Hematopoietic multipotent progenitor cell treated with erythropoietin and hydrocortisone succinate and interleukin-3 and kit ligand, for 6 days (in vitro differentiated cells): ENCODE measurements around the gene APOBEC3B.
"Not testable (repeated sequence)": the region's sequence is repeated elsewhere in the genome, so short reads cannot be mapped to it uniquely, and the experiment has no call there.

ENCODE experiments used
- DNase-seq: peaks from one replicate; pipeline ENCODE4 v3.0.0-alpha.2; 2015

The APOBEC3B gene

DNA sequence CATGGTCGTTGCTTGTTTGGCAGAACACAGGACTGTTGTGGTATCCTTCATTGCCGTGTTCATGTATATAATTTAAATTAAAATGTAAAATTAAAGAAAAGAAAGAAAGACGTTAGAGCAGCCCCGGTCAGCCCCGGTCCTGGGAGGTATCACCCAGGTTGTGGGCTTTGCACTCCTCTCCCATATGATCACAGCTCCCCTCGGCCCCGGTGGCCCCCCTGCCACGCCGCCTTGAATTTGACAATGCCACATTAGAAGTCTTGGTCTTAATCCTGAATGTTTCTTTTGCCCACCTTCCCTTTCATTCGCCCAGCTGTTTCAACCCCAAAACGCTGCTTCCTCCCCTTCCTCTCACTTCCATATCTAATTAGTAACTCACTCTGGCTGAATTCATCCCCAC lies 13.3 kb upstream of the APOBEC3B start:
- DNase-seq: no peak

DNA sequence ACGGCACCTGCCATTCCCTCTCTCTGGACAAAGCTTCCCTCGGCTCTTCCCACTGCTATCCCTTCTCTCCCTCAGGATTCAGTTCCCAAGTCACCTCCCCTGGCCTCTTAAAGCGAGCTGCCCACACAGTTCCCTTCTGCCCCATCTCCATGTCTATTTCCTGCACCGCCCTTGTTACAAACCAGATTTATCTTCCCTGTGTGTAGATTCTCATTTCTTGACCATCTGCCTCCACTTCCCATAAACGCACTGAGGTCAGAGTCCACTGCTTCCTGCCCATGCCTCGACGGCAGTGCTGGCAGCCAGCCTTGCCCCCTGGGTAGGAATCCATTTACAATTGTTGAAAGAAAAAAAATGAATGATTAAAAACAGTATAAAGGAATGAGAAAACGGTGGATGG lies 11.6 kb upstream of the APOBEC3B start:
- no peak for DNase-seq

DNA sequence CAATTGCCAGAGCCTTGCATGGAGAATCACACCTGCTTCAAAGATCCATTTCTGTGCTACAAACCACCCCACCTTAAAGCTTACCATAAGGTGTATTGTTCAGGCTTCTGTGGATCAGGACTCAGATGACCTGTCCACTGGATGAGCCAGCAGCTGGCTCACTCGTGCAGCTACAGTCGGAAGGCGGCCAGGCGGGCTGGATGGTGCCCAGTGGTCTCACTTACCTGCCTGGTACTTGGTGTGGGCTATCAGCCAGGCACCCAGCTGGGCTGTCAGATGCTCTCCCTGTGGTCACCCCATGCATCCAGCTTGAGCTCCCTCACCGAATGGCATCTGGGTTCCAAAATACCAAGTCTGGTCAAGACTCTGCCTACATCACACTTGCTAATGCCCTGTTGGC lies 10.9 kb upstream of the APOBEC3B start:
- no peak for DNase-seq

DNA sequence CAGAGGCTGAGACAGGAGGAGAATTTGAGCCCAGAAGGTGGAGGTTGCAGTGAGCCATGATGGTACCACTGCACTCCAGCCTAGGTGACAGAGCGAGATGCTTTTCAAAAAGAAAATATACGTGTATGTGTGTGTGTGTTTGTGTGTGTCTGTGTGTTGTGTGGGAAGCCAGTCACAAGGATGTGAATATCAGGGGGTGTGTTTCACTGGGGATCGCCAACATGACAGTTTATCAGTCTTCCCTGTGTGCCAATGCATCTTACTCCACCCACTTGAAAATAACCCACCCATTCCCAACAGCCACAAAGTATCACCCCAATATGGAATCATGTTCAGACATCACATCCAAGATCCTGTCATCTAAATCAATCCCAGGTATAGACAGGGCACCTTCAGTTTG lies 10.4 kb upstream of the APOBEC3B start:
- no peak for DNase-seq

DNA sequence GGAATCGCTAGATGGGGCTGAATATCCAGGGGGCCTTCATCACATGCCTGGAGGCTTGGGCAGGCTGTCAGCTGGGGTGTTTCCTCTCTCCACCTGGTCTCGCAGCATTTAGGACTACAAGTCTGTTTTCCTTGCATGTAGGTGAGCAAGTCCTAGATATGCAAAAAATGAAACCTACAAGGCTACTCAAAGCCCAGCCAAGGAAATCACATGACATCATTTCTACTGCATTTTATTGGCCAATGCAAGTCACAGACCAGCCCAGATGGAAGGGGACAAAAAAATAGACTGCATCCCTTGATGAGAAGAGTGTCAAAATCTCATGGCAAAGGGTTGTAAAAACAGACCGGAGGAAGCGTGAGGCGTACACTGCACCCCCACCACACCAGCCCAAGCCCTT lies 9.6 kb upstream of the APOBEC3B start:
- DNase-seq: no peak

DNA sequence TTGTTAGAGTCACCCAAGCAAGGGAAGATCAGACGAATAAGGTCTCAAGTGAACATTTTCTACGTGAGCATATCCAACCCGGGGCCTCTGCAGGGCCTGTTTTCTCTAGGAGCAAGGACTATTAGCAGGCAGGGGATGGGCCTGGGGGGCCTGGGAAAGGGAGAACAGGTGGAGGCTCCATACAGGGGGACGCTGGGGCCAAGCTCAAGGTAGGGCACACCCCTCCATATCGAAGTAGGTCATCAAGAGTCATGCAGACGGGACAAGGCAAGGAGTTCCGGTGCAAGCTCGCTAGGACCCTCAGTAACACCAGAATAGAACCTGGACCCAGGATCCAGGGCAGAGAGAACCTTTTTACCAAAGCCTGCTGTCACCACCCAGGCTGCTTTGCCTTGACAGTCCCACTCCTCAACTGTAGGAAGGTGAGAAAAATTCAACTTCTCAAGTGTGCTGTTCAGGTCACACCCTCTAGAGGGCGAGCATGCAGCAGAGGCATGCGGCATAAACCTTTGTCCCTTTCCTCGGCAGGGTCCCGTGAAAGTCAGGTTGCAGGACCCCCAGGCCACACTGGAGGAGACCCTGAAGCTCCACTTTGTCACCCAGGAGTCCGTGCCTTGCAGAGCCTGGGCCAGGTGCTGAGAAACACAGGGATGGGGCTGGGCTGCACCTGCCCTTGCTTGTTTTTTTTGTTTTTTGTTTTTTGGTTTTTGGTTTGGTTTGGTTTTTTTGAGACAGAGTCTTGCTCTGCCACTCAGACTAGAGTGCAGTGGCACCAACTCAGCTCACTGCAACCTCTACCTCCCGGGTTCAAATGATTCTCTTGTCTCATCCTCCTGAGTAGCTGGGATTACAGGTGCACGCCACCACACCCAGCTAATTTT lies 8.6 kb upstream of the APOBEC3B start:
- peak; percentile 72 for DNase-seq

DNA sequence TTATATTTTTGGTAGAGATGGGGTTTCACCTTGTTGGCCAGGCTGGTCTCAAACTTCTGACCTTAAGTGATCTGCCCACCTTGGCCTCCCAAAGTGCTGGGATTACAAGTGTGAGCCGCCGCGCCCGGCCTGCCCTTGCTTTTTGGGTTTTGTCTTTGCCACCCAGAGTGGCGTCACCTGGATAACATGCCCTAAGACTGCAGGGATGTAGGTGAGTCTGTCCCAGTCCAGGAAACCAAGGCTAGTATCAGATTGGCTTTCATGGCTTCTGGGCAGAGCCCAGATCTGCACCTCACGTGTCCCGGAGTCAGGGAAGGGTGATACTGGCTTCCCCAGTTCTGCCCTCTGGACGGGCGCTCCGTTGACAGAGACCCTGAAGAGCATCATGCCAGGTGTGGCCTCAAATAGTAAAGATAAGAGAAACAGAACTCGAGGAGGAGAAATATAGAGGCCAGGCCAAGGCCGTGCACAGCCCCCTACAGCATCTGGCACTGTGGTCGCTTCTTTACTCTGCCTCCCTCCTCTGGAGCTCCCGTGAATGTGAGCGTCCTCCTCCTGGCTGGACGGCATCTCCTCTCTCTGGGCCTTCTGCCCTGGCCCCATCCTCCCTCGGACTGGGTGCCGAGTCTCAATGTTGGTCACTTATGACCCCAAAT lies 7.8 kb upstream of the APOBEC3B start:
- no peak for DNase-seq

DNA sequence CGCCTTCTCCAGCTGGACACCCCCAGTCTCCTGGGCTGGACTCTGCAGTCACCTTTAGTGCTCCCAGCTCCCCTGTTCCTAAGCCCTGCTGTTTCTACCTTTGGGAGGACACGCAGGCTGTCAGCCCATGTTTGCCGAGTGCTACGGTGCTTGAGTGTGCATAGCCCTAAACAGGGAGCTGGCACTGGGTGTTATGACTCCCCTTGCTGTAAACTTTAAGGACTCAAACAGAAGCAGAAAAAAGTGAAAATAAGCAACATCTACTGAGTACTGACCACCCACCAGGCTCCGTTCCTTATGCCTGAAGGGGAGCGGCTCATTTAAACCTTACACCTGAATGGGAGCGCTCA lies 7.3 kb upstream of the APOBEC3B start:
- DNase-seq: no peak

DNA sequence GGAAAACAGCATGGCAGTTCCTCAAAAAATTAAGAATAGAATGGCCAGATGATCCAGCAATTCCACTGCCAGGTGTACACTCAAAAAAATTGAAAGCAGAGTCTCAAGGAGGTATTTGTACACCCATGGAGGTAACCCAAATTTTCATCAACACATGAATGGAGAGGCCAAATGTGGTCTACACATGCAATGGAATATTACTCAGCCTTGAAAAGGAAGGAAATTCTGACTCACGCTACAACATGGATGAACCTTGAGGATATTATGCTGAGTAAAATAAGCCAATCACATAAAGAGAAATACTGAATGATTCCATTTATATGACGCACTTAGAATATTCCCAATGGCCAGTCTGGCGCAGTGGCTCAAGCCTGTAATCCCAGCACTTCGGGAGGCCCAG lies 4.9 kb upstream of the APOBEC3B start:
- not testable (repeated sequence) for DNase-seq

DNA sequence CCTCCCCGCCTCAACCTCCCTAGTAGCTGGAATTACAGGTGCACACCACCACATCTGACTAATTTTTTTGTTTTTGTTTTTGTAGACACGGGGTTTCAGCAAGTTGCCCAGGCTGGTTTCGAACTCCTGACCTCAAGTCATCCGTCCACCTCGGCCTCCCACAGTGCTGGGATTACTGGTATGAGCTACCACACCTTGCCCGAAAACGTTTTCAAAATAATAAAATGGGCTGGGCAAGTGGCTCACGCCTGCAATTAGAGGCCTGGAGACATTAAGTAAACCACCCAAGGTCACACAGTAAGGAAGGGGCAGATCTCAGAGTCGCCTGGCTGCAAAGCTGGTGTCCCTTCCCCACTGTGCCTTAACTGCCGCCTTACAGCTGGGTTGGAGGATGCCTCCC lies 1.6 kb upstream of the APOBEC3B start:
- DNase-seq: not testable (repeated sequence)

DNA sequence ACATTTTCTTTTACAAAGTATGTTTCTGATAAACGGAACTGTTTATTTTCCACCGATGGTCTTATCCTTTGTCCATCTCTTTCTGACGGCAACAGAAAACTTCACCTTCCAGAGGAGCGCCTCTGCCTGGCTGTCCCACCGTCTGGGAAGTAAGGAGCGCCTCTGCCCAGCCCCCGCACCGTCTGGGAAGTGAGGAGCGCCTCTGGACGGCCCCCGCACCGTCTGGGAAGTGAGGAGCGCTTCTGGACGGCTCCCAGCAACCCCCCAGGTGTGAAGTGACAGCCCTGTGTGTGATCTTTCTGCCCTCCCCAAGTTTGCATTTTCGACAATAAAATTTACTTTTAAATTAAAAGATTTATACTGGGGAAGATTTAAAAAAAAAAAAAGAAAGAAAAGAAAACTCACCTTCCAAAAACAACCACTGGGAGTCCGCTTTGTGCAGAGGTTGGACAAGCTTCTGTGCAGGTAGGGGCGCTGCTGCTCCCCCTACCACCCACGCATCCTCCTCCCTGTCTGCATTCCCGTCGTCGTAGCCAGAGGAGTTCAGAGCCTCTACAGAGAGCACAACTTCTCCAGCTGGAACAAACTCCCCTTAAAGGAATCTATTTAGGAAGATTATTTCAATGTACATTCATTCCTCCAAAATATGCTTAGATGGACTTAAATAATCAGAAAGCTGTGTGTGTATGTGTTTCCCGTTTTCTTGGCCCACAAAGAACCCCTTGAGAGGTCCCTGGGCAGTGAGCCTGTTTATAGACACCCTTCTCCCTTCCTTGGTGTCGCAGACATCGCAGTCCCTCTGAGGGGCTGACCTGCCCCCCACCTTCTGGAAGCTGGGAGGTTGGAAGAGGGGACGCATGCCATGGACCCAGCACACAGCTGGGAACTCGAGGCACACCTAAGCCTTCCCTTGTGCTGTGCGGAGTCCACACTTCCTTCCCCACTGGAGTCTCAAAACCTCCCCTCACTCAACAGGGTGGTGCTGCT lies 849 bp upstream of the APOBEC3B start:
- peak; percentile 48 for DNase-seq

DNA sequence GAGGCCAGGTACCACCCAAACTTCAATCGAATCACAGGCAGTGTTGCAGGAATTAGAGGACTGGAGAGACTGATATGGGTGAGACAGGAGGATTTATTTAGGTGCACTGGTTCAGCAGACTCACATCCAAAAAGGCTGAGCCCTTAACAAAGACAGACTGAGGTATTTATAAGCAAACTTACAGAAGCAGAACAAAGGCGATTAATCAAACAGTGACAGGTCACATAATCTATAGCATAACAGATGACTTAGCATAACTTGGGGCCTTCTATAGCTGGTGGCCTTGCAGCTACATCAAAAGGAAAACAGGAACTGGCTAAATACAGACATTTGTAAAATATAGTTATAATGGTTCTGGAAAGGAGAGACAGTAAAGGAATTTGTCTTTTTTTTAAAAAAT lies 2.1 kb downstream of the APOBEC3B start:
- DNase-seq: peak; percentile 58

DNA sequence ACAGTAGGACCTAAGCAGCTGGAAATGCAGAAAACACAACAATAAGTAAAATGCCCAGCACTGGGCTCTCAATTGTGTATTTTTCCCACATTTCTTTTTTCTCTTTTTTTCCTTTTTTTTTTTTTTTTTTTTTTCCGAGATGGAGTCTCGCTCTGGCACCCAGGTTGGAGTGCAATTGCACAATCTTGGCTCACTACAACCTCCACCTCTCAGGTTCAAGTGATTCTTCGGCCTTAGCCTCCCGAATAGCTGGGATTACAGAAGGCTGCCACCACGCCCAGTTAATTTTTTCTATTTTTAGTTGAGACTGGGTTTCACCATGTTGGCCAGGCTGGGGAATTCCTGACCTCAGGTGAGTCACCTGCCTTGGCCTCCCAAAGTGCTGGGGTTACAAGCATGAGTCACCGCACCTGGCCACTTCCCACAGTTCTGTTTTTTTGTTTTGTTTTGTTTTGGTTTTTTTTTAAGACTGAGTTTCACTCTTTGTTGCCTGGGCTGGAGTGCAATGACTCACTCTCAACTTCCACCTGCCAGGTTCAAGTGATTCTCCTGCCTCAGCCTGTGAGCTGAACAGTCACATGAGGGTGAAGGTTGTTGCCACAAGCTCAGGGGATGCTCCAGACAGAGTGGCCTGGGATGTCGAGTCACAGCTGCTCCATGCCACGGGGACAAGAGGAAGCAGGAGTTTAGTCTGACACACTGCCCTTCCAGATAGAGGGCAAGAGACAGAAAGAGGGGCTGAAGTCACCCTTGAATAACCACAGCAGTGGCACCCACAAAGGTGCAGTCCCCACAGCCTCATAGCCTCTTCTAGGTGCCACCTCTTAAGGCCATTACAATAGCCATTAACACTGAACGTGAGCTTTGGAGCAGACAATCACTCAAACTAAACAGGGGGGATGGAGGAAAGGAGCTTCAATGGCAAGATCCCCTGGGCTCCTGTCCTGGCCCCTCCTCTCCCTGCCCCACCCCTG lies 2.9 kb downstream of the APOBEC3B start:
- DNase-seq: not testable (repeated sequence)

DNA sequence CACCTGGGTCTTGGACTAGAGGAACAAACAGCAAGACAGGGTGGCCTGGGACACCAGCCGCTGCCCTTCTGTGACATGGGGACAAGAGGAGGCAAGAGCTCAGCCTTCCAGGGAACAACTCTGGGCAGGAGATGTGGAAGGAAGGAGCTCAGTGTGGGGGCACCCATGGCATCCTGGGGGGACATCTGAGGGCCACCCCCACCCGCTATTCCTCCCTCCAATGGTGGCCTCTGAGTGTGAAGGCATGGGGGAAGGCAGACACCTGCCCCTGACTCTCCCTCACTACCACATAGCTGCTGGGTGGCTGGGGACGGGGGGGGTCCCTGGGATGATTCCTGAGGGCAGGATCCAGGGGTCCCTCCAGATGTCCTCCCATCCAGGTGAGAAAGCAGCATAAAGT lies 4.5 kb downstream of the APOBEC3B start:
- no peak for DNase-seq

DNA sequence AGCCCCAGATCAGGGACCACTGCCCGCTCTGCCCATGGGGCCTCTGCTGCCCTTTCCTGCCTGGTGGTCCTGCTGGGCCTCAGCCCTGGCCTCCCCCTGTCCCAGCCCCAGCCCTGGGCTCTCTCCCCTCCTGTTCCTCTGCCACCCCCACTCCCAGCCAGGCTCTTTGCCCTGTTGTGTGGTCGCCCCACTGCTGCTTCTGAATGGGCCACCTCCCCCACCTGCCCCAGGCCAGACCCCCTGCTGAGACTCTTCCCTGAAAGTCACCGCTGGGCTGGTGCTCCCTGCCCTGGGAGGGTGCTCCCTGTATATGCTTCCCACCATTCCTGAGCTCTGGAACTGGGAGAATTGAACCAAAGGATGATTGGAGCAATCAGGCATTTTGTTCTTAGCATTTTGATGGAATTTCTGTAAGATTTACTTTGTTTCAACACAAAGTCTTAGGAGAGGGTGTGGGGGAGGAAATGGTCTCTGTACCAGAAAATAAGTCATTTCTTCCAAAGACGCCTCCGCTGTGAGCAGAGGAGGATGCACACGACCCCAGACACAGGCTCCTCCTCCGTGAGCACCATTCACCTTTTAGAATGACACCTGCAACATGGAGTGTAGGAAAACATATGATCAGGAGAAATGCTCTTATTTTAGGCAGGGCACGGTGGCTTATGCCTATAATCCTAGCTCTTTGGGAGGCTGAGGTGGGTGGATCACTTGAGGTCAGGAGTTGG lies 5.2 kb downstream of the APOBEC3B start:
- no peak for DNase-seq

DNA sequence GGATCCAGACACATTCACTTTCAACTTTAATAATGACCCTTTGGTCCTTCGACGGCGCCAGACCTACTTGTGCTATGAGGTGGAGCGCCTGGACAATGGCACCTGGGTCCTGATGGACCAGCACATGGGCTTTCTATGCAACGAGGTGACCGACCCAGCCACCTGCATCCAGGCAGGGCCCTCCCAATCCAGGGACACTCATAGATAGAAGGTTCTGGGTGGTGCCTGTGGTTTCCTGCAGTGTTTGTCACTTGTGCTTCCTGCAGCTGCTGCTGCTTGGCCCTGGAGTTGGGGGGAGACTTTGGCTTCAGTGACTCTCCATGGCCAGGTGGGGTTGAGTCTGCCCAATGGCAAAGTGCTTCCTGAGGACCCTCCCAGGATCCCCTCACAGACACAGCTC lies 7.3 kb downstream of the APOBEC3B start:
- DNase-seq: no peak

DNA sequence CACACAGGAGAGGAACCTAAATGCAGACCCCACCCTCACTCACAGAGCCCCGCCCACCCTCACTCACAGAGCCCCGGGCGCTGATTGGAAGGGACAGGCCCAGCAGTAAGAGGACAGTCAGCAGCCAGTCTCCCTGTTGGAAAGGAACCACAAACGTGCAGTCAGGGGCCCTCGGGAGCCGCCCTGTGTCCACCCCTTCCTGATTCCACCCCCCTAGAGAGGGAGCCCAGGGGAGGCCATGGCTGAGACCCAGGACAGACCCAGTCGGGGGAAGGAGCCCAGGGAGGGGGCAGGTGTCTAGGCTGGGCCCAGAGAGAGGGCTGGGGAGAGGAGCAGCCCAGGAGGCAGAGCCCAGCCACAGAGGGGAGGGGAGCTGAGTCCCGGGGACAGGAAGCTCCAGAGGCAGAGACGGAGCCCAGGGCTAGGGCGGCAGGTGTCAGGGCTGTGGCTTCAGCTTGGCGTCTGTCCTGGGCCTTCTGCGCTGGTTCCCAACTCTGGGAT lies 10.8 kb downstream of the APOBEC3B start:
- DNase-seq: peak; percentile 55

DNA sequence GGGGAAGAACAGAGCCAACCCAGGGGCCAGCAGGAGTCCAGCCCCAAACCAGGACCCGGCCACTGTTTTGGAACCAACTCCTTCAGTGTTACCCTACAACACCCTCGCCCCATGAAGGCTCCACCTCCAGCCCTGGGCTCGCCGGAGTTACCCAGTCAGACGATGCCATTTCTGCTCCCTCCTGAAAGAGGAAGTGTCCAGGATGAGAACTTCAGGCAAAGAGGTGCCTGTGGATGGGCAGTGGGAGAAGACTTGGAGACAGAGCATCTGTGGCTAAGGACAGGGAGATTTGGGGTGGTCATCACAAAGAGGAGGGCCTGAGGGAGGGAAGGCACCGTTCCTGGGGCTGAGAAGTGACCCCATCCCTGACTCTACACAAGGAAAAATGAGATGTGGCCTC lies 14.0 kb downstream of the APOBEC3B start:
- DNase-seq: no peak

DNA sequence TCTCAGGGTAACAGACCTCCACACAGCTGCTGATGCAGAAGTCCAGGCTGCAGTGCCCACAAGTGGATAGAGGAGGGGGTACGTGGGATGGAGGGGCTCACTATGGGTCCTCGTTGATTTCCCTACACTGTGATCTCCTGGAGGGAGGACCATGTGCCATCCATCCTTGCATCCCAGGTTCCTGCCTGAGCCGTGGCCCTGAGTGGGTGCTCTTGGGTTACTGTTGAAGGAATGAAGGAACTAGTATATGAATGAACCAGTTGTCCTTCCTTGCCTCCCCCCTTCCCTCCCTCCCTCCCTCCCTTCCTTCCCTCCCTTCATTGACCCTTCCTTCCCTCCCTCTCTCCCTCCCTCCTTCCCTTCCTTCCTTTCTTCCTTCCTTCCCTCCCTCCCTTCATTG lies 15.4 kb downstream of the APOBEC3B start:
- no peak for DNase-seq

DNA sequence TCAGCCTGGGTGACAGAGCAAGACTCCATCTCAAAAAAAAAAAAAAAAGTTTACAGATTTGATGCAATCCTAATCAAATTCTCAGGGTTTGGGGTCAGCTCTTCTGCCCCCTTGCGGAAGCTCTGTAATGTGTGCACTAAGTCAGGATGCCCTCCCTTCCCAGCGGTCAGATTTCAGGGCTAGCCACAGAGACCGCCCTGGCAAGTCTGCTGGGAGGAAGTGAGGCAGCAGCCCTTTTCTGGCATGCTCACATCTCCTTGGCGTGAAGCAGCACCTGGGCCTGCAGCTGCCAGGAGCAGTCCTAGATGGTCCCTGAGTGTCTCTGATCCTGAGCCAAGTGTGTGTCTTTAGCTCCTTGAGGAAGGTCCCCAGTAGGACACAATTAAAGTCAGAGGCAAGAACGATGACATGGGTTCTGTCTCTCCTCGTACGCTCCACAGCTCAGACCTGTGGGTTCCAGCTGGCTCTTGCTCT lies 21.1 kb downstream of the APOBEC3B start:
- peak; percentile 92 for DNase-seq

DNA sequence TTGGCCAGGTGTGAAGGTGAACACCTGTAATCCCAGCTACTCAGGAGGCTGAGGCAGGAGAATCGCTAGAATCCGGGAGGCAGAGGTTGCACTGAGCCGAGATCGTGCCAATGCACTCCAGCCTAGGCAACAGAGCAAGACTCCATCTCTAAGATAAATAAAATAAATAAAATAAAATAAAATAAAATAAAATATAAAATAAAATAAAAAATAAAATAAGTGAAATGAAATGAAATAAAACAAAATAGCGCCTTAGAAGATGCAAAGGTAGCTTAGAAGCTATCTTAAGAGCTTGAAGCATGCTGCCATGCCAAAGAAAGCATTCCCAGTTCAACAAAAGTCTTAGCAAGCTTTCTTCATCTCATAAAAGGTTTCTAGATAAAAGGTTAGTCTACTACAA lies 25.0 kb downstream of the APOBEC3B start:
- no peak for DNase-seq
